Measurements from ENCODE around the gene CDK11B.
"Not testable (repeated sequence)": the region's sequence is repeated elsewhere in the genome, so short reads cannot be mapped to it uniquely, and the experiment has no call there.

CDK11B gene

GRCh38 chr1:1599030-1599934, 59.5 kb downstream of the CDK11B start:
- peaks cover 6% of the 10 kb centered on the region for H3K27me3 Mint-ChIP-seq (ENCODE audit: low read depth)
- no peaks in the 10 kb centered on the region for H3K36me3 Mint-ChIP-seq (ENCODE audit: low read depth)
- no peak overlapping the region for H3K27ac Mint-ChIP-seq
- H3K9me3 Mint-ChIP-seq, result no peaks in the 10 kb centered on the region
- peak overlapping the region; percentile 80 for H3K4me3 Mint-ChIP-seq
- H3K4me1 Mint-ChIP-seq (ENCODE audit: low read depth), result peaks cover 6% of the 10 kb centered on the region

DNA sequence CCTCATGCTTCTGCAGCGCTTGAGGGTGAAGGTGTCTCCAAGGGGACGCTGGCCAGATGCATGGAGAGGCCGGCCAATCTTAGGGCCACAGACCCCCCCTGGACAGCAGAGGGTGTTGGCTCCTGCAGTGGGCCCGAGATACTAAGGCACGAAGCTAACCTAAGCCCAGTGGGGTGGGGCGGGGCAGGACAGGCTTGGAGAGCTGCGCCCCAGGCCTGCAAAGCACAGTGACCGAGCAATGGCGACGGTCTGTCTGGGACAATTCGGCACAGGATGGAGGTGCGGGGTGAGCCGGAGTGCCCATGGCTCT, 60.1 kb downstream of the CDK11B start:
- Mint-ChIP-seq H3K27me3 (ENCODE audit: low read depth) (peaks cover 6% of the 10 kb centered on the region), H3K36me3 (ENCODE audit: low read depth) (no peaks in the 10 kb centered on the region), H3K4me3 (peak overlapping the region; percentile 80), H3K27ac (no peak overlapping the region), H3K9me3 (no peaks in the 10 kb centered on the region), H3K4me1 (ENCODE audit: low read depth) (peaks cover 6% of the 10 kb centered on the region)

DNA sequence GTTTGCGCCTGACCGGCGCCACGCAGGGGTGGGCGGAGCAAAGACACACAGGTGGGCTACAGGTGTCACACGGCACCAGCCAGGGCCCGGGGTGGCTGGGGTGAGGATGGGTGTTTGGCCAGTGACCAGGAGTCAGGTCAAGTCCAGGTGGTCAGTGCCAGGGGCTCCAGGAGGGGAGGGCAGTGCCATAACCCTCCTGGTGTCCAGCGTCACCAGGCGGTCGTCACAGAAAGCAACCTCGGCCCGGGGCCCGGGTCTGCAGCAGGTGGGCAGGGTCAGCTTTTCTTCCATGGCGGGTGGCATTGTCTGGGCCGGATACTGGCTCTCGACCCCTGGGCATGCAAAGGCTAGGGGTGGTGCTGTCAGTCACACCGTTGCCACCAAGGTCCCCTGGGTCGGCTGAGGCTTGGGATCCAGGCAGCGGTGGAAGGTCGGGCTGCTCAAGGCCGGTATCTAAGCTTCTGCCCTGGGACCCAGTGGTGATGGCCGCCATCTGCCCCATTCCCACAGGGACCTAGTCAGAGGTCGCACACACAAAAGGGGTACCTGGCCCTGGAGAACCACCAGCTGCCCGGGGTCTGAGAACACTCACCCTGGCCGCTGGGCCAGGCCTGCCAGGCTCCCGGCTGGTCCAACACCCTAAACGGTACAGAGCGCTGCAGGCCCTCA, 60.6 kb downstream of the CDK11B start:
- H3K27me3 Mint-ChIP-seq (ENCODE audit: low read depth), result peaks cover 6% of the 10 kb centered on the region
- H3K4me3 Mint-ChIP-seq, result peak overlapping the region; percentile 80
- H3K4me1 Mint-ChIP-seq (ENCODE audit: low read depth), result peaks cover 6% of the 10 kb centered on the region
- H3K9me3 Mint-ChIP-seq, result no peaks in the 10 kb centered on the region
- no peak overlapping the region for H3K27ac Mint-ChIP-seq
- no peaks in the 10 kb centered on the region for H3K36me3 Mint-ChIP-seq (ENCODE audit: low read depth)

DNA sequence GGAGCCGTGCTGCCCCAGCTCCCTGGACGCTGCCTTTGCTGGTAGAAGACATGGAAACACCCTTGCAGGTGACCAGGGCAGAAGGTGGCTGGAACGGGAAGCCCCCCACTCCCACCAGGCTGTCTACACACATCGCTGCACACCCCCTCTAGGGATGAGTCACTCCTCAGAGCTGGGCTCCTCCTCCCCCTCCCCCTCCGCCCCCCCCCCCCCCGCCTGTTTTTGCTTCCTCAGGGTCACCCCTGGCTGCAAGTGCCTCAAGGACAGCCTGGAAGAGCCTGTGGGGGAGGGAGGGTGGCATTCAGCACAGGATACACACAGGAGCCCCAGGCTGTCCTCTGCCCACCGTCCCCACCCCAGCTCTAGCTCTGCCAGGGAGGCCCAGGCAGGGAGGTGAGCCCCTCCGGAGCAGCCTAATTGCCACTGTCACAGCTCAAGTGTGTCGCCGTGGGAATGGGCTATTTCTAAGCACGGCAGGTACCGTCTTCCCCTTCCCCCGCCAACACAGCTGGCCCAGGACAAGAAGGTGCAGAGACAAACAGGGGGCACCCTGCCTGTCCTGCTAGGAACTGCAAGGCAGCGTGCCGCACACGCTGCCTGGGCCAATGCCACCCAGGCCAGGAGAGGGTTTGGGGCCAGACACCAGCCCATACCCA, 61.4 kb downstream of the CDK11B start:
- H3K9me3 Mint-ChIP-seq, result no peaks in the 10 kb centered on the region
- H3K4me1 Mint-ChIP-seq (ENCODE audit: low read depth), result peaks cover 6% of the 10 kb centered on the region
- peaks cover 6% of the 10 kb centered on the region for H3K27me3 Mint-ChIP-seq (ENCODE audit: low read depth)
- no peak overlapping the region for H3K27ac Mint-ChIP-seq
- no peaks in the 10 kb centered on the region for H3K36me3 Mint-ChIP-seq (ENCODE audit: low read depth)
- H3K4me3 Mint-ChIP-seq, result no peak overlapping the region

GRCh38 chr1:1596493-1597274, 62.1 kb downstream of the CDK11B start:
- H3K4me1 Mint-ChIP-seq (ENCODE audit: low read depth), result peaks cover 5% of the 10 kb centered on the region

GRCh38 chr1:1595341-1595740, 63.5 kb downstream of the CDK11B start:
- H3K27ac Mint-ChIP-seq; H3K4me3 Mint-ChIP-seq; H3K9me3 Mint-ChIP-seq; H3K4me1 Mint-ChIP-seq (ENCODE audit: low read depth); H3K36me3 Mint-ChIP-seq (ENCODE audit: low read depth); H3K27me3 Mint-ChIP-seq (ENCODE audit: low read depth): not testable (repeated sequence)

More at GRCh38 chr1:1596493-1597274, 62.1 kb downstream of the CDK11B start:
- Mint-ChIP-seq H3K9me3 (no peaks in the 10 kb centered on the region), H3K36me3 (ENCODE audit: low read depth) (no peaks in the 10 kb centered on the region), H3K4me3 (no peak overlapping the region), H3K27ac (no peak overlapping the region), H3K27me3 (ENCODE audit: low read depth) (peaks cover 6% of the 10 kb centered on the region)

DNA sequence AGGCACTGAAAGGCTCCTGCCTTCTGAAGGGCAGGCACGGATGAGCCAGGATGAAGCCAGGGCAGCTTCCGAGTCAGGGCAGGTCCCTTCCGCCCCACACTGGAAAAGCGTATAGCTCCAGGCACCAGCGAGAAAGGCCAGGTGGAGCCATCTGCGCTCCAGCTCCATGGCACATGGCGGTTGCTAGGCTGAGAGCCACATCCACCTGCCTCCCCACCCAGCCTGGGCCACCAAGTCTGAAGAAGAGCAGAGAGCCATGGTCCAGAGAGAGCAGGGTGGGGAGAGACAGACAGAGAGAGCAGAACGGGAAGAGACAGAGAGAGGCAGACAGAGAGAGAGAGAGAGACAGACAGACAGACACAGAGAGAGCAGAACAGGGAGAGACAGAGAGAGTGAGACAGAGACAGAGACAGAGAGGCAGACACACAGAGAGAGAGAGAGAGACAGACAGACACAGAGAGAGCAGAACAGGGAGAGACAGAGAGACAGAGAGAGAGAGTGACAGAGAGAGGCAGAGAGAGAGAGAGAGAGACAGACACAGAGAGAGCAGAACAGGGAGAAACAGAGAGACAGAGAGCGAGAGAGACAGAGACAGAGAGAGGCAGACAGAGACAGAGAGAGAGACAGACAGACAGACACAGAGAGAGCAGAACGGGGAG, 64.1 kb downstream of the CDK11B start:
- H3K27me3 Mint-ChIP-seq (ENCODE audit: low read depth), result peaks cover 6% of the 10 kb centered on the region
- H3K9me3 Mint-ChIP-seq, result no peaks in the 10 kb centered on the region
- H3K4me3 Mint-ChIP-seq, result no peak overlapping the region
- H3K4me1 Mint-ChIP-seq (ENCODE audit: low read depth), result peaks cover 5% of the 10 kb centered on the region
- no peaks in the 10 kb centered on the region for H3K36me3 Mint-ChIP-seq (ENCODE audit: low read depth)
- H3K27ac Mint-ChIP-seq, result no peak overlapping the region

DNA sequence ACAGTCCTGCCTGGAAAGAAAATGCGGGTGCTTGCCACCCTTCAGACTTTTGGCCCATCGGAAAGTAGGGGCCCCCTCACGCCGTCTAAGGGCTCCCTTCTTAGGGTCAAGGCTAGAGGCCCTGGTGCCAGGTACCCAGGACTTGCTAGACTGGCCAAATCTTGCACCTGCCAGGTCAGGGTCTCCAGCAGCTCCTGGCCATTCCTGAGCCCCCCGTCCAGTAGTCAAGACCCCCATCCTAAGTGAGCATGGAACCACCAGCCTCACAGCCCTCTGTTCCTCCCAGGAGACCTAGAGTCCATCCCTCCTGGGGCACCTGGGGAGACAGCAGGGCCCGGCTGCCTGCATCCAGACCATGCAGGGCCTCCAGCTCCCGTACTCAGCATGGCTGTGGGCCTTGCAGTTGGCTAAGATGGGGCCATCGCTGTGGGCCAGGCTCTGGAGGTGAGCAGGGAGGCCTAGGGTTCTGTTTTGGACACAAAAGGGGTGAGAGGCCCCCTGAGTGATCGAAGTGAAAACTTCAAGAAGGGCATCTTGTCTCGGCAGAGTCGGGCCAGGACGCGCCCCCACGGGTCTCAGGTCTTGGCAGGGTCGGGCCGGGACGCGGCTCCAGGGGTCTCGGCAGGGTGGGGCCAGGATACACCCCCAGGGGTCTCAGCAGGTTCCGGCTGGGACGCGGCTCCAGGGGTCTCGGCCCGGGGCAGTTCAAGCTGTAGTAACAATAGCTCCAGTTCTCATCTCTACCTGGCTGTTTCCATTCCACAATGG, 64.8 kb downstream of the CDK11B start:
- no peaks in the 10 kb centered on the region for H3K36me3 Mint-ChIP-seq (ENCODE audit: low read depth)
- H3K4me1 Mint-ChIP-seq (ENCODE audit: low read depth), result peaks cover 4% of the 10 kb centered on the region
- H3K27ac Mint-ChIP-seq, result no peak overlapping the region
- H3K4me3 Mint-ChIP-seq, result no peak overlapping the region
- H3K9me3 Mint-ChIP-seq, result no peaks in the 10 kb centered on the region
- peaks cover 5% of the 10 kb centered on the region for H3K27me3 Mint-ChIP-seq (ENCODE audit: low read depth)

DNA sequence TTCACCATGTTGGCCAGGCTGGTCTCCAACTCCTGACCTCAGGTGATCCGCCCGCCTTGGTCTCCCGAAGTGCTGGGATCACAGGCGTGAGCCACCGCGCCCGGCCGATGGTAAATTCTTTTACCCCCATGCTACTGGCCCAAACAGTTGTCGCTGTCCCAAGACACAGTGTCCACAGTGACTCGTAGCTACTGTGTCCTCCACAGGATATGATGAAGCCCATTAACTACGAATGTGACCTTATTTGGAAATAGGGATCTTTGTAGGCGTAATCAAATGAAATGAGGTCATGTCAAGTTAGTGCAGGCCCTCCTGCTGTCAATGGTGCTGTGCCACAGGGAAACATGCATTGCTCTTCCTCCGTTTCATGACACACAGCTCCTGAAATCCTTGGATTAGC, 67.4 kb downstream of the CDK11B start:
- Mint-ChIP-seq H3K4me3 (no peak overlapping the region), H3K36me3 (ENCODE audit: low read depth) (no peaks in the 10 kb centered on the region), H3K9me3 (no peaks in the 10 kb centered on the region), H3K27ac (no peak overlapping the region), H3K27me3 (ENCODE audit: low read depth) (no peaks in the 10 kb centered on the region), H3K4me1 (ENCODE audit: low read depth) (no peaks in the 10 kb centered on the region)

All from T-helper 1 cell treated with Interleukin-12 subunit alpha and Interleukin-12 subunit beta and Interleukin-4 antibody, amounts not matched to agents 30 μg/mL and 1 μg/mL, for 36 hours (primary cell).